GM23338 (cell line): ENCODE data around the gene TRHDE.

Experiments used
- EZH2 ChIP-seq: fragments of 200-600 bp; sonication (generic); IDR thresholded peaks from one replicate; pipeline ENCODE4 v1.8.0; 2017; ENCODE audit warnings: antibody characterized with exemption, mild to moderate bottlenecking, low read depth; ENCODE audit not compliant: unreplicated experiment
- EZH2phosphoT487 ChIP-seq: fragments of 200-600 bp; sonication (generic); IDR thresholded peaks from one replicate; pipeline ENCODE4 v1.8.1; 2018; ENCODE audit warnings: antibody characterized with exemption; ENCODE audit not compliant: unreplicated experiment
- JUNB ChIP-seq: IDR thresholded peaks from one replicate; pipeline ENCODE4 v1.6.1; 2016; ENCODE audit warnings: antibody characterized with exemption; ENCODE audit not compliant: unreplicated experiment
- NANOG ChIP-seq: IDR thresholded peaks from 2 replicates; pipeline ENCODE4 v1.6.1; 2016; ENCODE audit warnings: antibody characterized with exemption, borderline replicate concordance
- POLR2AphosphoS5 ChIP-seq: IDR thresholded peaks from 2 replicates; pipeline ENCODE4 v1.6.1; 2016; ENCODE audit warnings: antibody characterized with exemption, low read depth
- TF ChIP-seq, protein P1 (sequence below), 2 experiments: fragments of 200-600 bp in 1 of 2; sonication (generic) in 1 of 2; conservative IDR thresholded peaks; 2 replicates each; pipeline versions ENCODE4 v1.5.1 to v1.6.1; 2016 to 2017; ENCODE audit warnings: antibody characterized with exemption in 2 of 2, low read depth in 2 of 2, mild to moderate bottlenecking in 2 of 2, moderate library complexity in 1 of 2
- TF ChIP-seq, protein P2 (sequence below): IDR thresholded peaks from one replicate; pipeline ENCODE4 v1.6.1; 2018; ENCODE audit warnings: antibody characterized with exemption; ENCODE audit not compliant: unreplicated experiment
- TF ChIP-seq, protein P3 (sequence below): fragments of 250-450 bp; sonication (Bioruptor Pico); IDR thresholded peaks from 2 replicates; pipeline ENCODE4 v1.5.0; 2020; ENCODE audit warnings: mild to moderate bottlenecking, moderate library complexity
- TF ChIP-seq, protein P4 (sequence below): IDR thresholded peaks from 2 replicates; pipeline ENCODE4 v1.6.1; 2016; ENCODE audit warnings: antibody characterized with exemption

DNA sequence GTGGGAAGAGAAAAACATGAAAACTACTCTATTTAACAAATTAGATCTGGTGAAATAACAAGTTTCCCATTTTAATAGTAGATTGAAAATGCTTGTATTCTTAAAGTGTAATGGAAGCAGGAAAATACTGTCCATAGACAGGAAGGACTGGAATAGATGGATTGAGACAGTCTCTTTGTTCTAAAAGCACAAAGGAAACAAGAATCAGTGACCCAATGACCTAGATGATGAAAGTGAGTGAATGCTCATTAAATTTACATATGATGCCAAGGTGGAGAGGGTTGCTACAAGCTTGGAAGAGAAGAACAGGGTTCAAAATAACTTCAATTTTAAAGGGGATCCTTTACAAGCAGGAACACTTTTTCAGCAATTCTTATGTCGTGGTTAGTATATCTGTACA, 233.1 kb downstream of the TRHDE start:
- TF ChIP-seq JUNB, result no peak
- TF ChIP-seq, protein P1, sequence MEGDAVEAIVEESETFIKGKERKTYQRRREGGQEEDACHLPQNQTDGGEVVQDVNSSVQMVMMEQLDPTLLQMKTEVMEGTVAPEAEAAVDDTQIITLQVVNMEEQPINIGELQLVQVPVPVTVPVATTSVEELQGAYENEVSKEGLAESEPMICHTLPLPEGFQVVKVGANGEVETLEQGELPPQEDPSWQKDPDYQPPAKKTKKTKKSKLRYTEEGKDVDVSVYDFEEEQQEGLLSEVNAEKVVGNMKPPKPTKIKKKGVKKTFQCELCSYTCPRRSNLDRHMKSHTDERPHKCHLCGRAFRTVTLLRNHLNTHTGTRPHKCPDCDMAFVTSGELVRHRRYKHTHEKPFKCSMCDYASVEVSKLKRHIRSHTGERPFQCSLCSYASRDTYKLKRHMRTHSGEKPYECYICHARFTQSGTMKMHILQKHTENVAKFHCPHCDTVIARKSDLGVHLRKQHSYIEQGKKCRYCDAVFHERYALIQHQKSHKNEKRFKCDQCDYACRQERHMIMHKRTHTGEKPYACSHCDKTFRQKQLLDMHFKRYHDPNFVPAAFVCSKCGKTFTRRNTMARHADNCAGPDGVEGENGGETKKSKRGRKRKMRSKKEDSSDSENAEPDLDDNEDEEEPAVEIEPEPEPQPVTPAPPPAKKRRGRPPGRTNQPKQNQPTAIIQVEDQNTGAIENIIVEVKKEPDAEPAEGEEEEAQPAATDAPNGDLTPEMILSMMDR (conservative IDR thresholded peaks at IDR 0.05; ENCODE audit: low read depth in 2 of 2), result no peak
- TF ChIP-seq EZH2, result no peak
- TF ChIP-seq EZH2phosphoT487, result no peak
- TF ChIP-seq POLR2AphosphoS5, result no peak
- TF ChIP-seq, protein P2, sequence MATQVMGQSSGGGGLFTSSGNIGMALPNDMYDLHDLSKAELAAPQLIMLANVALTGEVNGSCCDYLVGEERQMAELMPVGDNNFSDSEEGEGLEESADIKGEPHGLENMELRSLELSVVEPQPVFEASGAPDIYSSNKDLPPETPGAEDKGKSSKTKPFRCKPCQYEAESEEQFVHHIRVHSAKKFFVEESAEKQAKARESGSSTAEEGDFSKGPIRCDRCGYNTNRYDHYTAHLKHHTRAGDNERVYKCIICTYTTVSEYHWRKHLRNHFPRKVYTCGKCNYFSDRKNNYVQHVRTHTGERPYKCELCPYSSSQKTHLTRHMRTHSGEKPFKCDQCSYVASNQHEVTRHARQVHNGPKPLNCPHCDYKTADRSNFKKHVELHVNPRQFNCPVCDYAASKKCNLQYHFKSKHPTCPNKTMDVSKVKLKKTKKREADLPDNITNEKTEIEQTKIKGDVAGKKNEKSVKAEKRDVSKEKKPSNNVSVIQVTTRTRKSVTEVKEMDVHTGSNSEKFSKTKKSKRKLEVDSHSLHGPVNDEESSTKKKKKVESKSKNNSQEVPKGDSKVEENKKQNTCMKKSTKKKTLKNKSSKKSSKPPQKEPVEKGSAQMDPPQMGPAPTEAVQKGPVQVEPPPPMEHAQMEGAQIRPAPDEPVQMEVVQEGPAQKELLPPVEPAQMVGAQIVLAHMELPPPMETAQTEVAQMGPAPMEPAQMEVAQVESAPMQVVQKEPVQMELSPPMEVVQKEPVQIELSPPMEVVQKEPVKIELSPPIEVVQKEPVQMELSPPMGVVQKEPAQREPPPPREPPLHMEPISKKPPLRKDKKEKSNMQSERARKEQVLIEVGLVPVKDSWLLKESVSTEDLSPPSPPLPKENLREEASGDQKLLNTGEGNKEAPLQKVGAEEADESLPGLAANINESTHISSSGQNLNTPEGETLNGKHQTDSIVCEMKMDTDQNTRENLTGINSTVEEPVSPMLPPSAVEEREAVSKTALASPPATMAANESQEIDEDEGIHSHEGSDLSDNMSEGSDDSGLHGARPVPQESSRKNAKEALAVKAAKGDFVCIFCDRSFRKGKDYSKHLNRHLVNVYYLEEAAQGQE, result no peak
- TF ChIP-seq, protein P3, sequence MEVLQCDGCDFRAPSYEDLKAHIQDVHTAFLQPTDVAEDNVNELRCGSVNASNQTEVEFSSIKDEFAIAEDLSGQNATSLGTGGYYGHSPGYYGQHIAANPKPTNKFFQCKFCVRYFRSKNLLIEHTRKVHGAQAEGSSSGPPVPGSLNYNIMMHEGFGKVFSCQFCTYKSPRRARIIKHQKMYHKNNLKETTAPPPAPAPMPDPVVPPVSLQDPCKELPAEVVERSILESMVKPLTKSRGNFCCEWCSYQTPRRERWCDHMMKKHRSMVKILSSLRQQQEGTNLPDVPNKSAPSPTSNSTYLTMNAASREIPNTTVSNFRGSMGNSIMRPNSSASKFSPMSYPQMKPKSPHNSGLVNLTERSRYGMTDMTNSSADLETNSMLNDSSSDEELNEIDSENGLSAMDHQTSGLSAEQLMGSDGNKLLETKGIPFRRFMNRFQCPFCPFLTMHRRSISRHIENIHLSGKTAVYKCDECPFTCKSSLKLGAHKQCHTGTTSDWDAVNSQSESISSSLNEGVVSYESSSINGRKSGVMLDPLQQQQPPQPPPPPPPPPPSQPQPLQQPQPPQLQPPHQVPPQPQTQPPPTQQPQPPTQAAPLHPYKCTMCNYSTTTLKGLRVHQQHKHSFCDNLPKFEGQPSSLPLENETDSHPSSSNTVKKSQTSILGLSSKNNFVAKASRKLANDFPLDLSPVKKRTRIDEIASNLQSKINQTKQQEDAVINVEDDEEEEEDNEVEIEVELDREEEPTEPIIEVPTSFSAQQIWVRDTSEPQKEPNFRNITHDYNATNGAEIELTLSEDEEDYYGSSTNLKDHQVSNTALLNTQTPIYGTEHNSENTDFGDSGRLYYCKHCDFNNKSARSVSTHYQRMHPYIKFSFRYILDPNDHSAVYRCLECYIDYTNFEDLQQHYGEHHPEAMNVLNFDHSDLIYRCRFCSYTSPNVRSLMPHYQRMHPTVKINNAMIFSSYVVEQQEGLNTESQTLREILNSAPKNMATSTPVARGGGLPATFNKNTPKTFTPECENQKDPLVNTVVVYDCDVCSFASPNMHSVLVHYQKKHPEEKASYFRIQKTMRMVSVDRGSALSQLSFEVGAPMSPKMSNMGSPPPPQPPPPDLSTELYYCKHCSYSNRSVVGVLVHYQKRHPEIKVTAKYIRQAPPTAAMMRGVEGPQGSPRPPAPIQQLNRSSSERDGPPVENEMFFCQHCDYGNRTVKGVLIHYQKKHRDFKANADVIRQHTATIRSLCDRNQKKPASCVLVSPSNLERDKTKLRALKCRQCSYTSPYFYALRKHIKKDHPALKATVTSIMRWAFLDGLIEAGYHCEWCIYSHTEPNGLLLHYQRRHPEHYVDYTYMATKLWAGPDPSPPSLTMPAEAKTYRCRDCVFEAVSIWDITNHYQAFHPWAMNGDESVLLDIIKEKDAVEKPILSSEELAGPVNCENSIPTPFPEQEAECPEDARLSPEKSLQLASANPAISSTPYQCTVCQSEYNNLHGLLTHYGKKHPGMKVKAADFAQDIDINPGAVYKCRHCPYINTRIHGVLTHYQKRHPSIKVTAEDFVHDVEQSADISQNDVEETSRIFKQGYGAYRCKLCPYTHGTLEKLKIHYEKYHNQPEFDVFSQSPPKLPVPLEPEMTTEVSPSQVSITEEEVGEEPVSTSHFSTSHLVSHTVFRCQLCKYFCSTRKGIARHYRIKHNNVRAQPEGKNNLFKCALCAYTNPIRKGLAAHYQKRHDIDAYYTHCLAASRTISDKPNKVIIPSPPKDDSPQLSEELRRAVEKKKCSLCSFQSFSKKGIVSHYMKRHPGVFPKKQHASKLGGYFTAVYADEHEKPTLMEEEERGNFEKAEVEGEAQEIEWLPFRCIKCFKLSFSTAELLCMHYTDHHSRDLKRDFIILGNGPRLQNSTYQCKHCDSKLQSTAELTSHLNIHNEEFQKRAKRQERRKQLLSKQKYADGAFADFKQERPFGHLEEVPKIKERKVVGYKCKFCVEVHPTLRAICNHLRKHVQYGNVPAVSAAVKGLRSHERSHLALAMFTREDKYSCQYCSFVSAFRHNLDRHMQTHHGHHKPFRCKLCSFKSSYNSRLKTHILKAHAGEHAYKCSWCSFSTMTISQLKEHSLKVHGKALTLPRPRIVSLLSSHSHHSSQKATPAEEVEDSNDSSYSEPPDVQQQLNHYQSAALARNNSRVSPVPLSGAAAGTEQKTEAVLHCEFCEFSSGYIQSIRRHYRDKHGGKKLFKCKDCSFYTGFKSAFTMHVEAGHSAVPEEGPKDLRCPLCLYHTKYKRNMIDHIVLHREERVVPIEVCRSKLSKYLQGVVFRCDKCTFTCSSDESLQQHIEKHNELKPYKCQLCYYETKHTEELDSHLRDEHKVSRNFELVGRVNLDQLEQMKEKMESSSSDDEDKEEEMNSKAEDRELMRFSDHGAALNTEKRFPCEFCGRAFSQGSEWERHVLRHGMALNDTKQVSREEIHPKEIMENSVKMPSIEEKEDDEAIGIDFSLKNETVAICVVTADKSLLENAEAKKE (CRISPR knock-in tag), result no peak
- TF ChIP-seq, protein P4, sequence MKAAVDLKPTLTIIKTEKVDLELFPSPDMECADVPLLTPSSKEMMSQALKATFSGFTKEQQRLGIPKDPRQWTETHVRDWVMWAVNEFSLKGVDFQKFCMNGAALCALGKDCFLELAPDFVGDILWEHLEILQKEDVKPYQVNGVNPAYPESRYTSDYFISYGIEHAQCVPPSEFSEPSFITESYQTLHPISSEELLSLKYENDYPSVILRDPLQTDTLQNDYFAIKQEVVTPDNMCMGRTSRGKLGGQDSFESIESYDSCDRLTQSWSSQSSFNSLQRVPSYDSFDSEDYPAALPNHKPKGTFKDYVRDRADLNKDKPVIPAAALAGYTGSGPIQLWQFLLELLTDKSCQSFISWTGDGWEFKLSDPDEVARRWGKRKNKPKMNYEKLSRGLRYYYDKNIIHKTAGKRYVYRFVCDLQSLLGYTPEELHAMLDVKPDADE, result no peak
- no peak for TF ChIP-seq NANOG
